H1 (cell line): Measurements from ENCODE around the gene DRGX. TPM values are rescaled to one million over a fixed set of nuclear protein-coding genes. Genes with fewer than 3 reads are reported as not detected.

ENCODE experiments used
- CTCF ChIA-PET: fragments of 300-600 bp; sonication (Branson Sonifier 250); formaldehyde crosslinking; loops from one replicate; lab custom pipeline; 2021; ENCODE audit not compliant: partially characterized antibody; lab: Charles Lee
- POLR2A ChIA-PET: fragments of 300-600 bp; sonication (Branson Sonifier 250); formaldehyde crosslinking; loops from one replicate; lab custom pipeline; 2021; ENCODE audit warnings: inconsistent platforms; ENCODE audit not compliant: partially characterized antibody; lab: Charles Lee
- DNase-seq, 2 experiments: peaks; one replicate each; pipeline versions ENCODE4 v3.0.0 to v3.0.0-alpha.2; 2010 to 2022; ENCODE audit warnings: low spot score in 2 of 2, low read depth in 1 of 2, mixed read lengths in 1 of 2
- FAIRE-seq: peaks from 2 replicates; lab custom pipeline; 2011; peaks lifted over from hg19 to GRCh38; lab: Jason Lieb, UNC
- H2AFZ ChIP-seq: 2 replicates; pipeline ENCODE4 v1.8.1; 2012; ENCODE audit warnings: low read length, inconsistent platforms
- H2AK5ac ChIP-seq: 2 replicates; pipeline ENCODE4 v1.6.1; 2013; ENCODE audit warnings: low read depth, low read length
- H2BK120ac ChIP-seq: replicated peaks from 2 replicates; pipeline ENCODE3; 2013; ENCODE audit warnings: low read depth, low read length, inconsistent platforms
- H2BK12ac ChIP-seq: 2 replicates; pipeline ENCODE4 v1.6.1; 2013; ENCODE audit warnings: low read depth, low read length
- H2BK15ac ChIP-seq: 2 replicates; pipeline ENCODE4 v1.6.1; 2013; ENCODE audit warnings: low read length
- H2BK20ac ChIP-seq: 2 replicates; pipeline ENCODE4 v1.6.1; 2013; ENCODE audit warnings: low read length
- H2BK5ac ChIP-seq: 2 replicates; pipeline ENCODE4 v1.6.1; 2013; ENCODE audit warnings: low read depth, low read length
- H3K14ac ChIP-seq: 2 replicates; pipeline ENCODE4 v1.6.1; 2013; ENCODE audit warnings: inconsistent platforms; ENCODE audit not compliant: insufficient read length
- H3K18ac ChIP-seq: 2 replicates; pipeline ENCODE4 v1.6.1; 2013; ENCODE audit warnings: low read length; ENCODE audit errors: extremely low read depth
- H3K23ac ChIP-seq: 2 replicates; pipeline ENCODE4 v1.6.1; 2013; ENCODE audit warnings: inconsistent platforms; ENCODE audit not compliant: insufficient read length
- H3K23me2 ChIP-seq: 2 replicates; pipeline ENCODE4 v1.6.1; 2013; ENCODE audit warnings: low read depth, low read length
- H3K27ac ChIP-seq: 2 replicates; pipeline ENCODE4 v1.6.1; 2011; ENCODE audit warnings: low read depth, low read length, inconsistent platforms
- H3K27me3 ChIP-seq, 4 experiments: replicated peaks in 1 of 4; 1 replicate in 1 of 4; 2 replicates in 3 of 4; pipeline versions ENCODE4 v1.6.1 to v1.8.1; 2011 to 2013; ENCODE audit warnings: low read length in 3 of 4, mild to moderate bottlenecking in 3 of 4, inconsistent platforms in 2 of 4, mixed read lengths in 2 of 4, moderate library complexity in 1 of 4; ENCODE audit not compliant: control insufficient read depth in 3 of 4, insufficient read depth in 3 of 4; ENCODE audit errors: extremely low read depth in 1 of 4
- H3K36me3 ChIP-seq, 4 experiments: 2 replicates each; pipeline versions ENCODE4 v1.6.1 to v1.8.1; 2011 to 2013; ENCODE audit warnings: mild to moderate bottlenecking in 4 of 4, low read length in 3 of 4, moderate library complexity in 2 of 4, control low read depth in 1 of 4, inconsistent platforms in 1 of 4; ENCODE audit not compliant: insufficient read depth in 4 of 4, control insufficient read depth in 2 of 4
- H3K4ac ChIP-seq: replicated peaks from 2 replicates; pipeline ENCODE3; 2013; ENCODE audit warnings: low read length, low read depth, mixed read lengths, inconsistent platforms; ENCODE audit not compliant: insufficient read length
- H3K4me1 ChIP-seq, 4 experiments: replicated peaks in 1 of 4; 1 replicate in 1 of 4; 2 replicates in 3 of 4; pipeline versions ENCODE4 v1.6.1 to v1.8.1; 2011 to 2013; ENCODE audit warnings: low read length in 3 of 4, inconsistent platforms in 2 of 4, mixed read lengths in 1 of 4; ENCODE audit not compliant: insufficient read depth in 4 of 4, control insufficient read depth in 3 of 4
- H3K4me2 ChIP-seq, 2 experiments: 2 replicates each; pipeline versions ENCODE4 v1.6.1 to v1.8.1; 2011 to 2013; ENCODE audit warnings: low read depth in 2 of 2, low read length in 2 of 2, control low read depth in 1 of 2, inconsistent platforms in 1 of 2, mild to moderate bottlenecking in 1 of 2; ENCODE audit not compliant: insufficient read depth in 1 of 2
- H3K4me3 ChIP-seq, 4 experiments: fragments of 200-600, 300-600 bp in 1 of 4; sonication (generic), shearing (Covaris generic), sonication (Bioruptor Twin) in 1 of 4; 2 replicates each; pipeline versions ENCODE4 v1.5.1 to v1.8.1; 2011 to 2016; ENCODE audit warnings: low read length in 4 of 4, low read depth in 3 of 4, control low read depth in 2 of 4, inconsistent platforms in 2 of 4, mild to moderate bottlenecking in 2 of 4, mixed read lengths in 1 of 4, moderate library complexity in 1 of 4; ENCODE audit not compliant: insufficient read depth in 2 of 4; ENCODE audit errors: extremely low read depth in 1 of 4
- H3K56ac ChIP-seq: replicated peaks from 2 replicates; pipeline ENCODE3; 2013; ENCODE audit warnings: low read depth, mild to moderate bottlenecking, mixed read lengths, low read length, inconsistent platforms; ENCODE audit not compliant: insufficient read length
- H3K79me1 ChIP-seq: 2 replicates; pipeline ENCODE4 v1.6.1; 2013; ENCODE audit warnings: low read depth, low read length, control low read depth
- H3K79me2 ChIP-seq, 2 experiments: 2 replicates each; pipeline versions ENCODE4 v1.6.1 to v1.8.1; 2012 to 2013; ENCODE audit warnings: low read length in 2 of 2, mild to moderate bottlenecking in 2 of 2, inconsistent platforms in 1 of 2; ENCODE audit not compliant: insufficient read depth in 2 of 2, control insufficient read depth in 1 of 2
- H3K9ac ChIP-seq, 4 experiments: replicated peaks in 1 of 4; 1 replicate in 1 of 4; 2 replicates in 3 of 4; pipeline versions ENCODE4 v1.6.1 to v1.8.1; 2011 to 2013; ENCODE audit warnings: low read depth in 3 of 4, low read length in 3 of 4, control low read depth in 2 of 4, mild to moderate bottlenecking in 2 of 4, moderate library complexity in 2 of 4, inconsistent platforms in 1 of 4; ENCODE audit errors: extremely low read depth in 1 of 4
- H3K9me3 ChIP-seq, 2 experiments: 2 replicates each; pipeline versions ENCODE4 v1.6.1 to v1.8.1; 2012 to 2013; ENCODE audit warnings: mild to moderate bottlenecking in 2 of 2, moderate library complexity in 2 of 2, control low read depth in 1 of 2, inconsistent platforms in 1 of 2, low read depth in 1 of 2, low read length in 1 of 2, mixed read lengths in 1 of 2; ENCODE audit not compliant: insufficient read depth in 2 of 2
- H4K20me1 ChIP-seq, 2 experiments: replicated peaks in 1 of 2; 2 replicates each; pipeline versions ENCODE3 to v1.8.1; 2011 to 2013; ENCODE audit warnings: inconsistent platforms in 2 of 2, low read length in 2 of 2, mild to moderate bottlenecking in 1 of 2; ENCODE audit not compliant: insufficient read depth in 2 of 2, control insufficient read depth in 1 of 2
- H4K5ac ChIP-seq: 2 replicates; pipeline ENCODE4 v1.6.1; 2013; ENCODE audit warnings: low read length, low read depth, mixed read lengths, inconsistent platforms; ENCODE audit not compliant: insufficient read length
- H4K8ac ChIP-seq: 2 replicates; pipeline ENCODE4 v1.8.0; 2013; ENCODE audit warnings: mild to moderate bottlenecking, moderate library complexity, low read length, inconsistent platforms; ENCODE audit not compliant: insufficient read depth; ENCODE audit errors: extremely low read depth
- H4K91ac ChIP-seq: replicated peaks from 2 replicates; pipeline ENCODE3; 2013; ENCODE audit warnings: low read length, mixed read lengths, inconsistent platforms; ENCODE audit not compliant: insufficient read length
- CTBP2 ChIP-seq: IDR thresholded peaks from 2 replicates; pipeline ENCODE4 v1.7.0; 2011; ENCODE audit warnings: borderline replicate concordance, mild to moderate bottlenecking, moderate library complexity, mixed read lengths, low read length; ENCODE audit not compliant: insufficient read depth, insufficient read length
- RXRA ChIP-seq: IDR thresholded peaks from 2 replicates; pipeline ENCODE4 v1.6.1; 2011; ENCODE audit warnings: low read depth, mild to moderate bottlenecking, low read length, moderate library complexity; ENCODE audit not compliant: insufficient read depth
- SIRT6 ChIP-seq: IDR thresholded peaks from one replicate; pipeline ENCODE4 v1.7.1; 2012; ENCODE audit warnings: low read length, inconsistent platforms
- TEAD4 ChIP-seq: IDR thresholded peaks from 2 replicates; pipeline ENCODE4 v1.6.1; 2012; ENCODE audit warnings: low read depth, low read length, inconsistent platforms, mixed read lengths
- whole genome bisulfite sequencing, 2 experiments: shearing (Covaris generic) in 1 of 2; methylation state at CpG; one replicate each; pipeline versions ENCODE4 v1.1.6 to v1.1.7; 2013 to 2015; ENCODE audit warnings: low lambda C conversion rate in 2 of 2, mixed read lengths in 2 of 2, inconsistent platforms in 1 of 2, low coverage in 1 of 2, missing lambda C conversion rate in 1 of 2; ENCODE audit not compliant: insufficient replicate concordance in 2 of 2, insufficient coverage in 1 of 2, insufficient read length in 1 of 2; ENCODE audit errors: extremely low coverage in 1 of 2, missing lambda C conversion rate in 1 of 2; 5-methylcytosine and 5-hydroxymethylcytosine counted together
- polyA plus RNA-seq, 7 experiments: library from polyadenylated mRNA; depleted of rRNA in 3 of 7; stranded (reverse) in 5 of 7; unstranded in 2 of 7; fragments of >200 nt in 5 of 7; fragments of 200-250 nt in 2 of 7; gene quantifications; 1 replicate in 5 of 7; 2 replicates in 1 of 7; 4 replicates in 1 of 7; pipeline versions ENCODE4 v1.2.1 to v1.2.3, GENCODE V29; 2011 to 2013; ENCODE audit warnings: missing spikeins in 2 of 7, mixed read lengths in 2 of 7
- total RNA-seq: library from RNA; stranded (reverse); fragmentation: NEBNext Ultra II Directional; extraction: Animal tissue kit (Norgen Biotek cat#: 25700); gene quantifications from 2 replicates; pipeline ENCODE4 v1.2.1, GENCODE V29; 2021
- TF ChIP-seq, protein P1 (sequence below): IDR thresholded peaks from 2 replicates; pipeline ENCODE4 v1.6.1; 2012; ENCODE audit warnings: inconsistent platforms

DRGX gene
- total and polyA plus RNA-seq, 2 of the 8 experiments (the other 6 are each of a cell fraction or from before 2014, with no cell fraction given) = not detected

DNA sequence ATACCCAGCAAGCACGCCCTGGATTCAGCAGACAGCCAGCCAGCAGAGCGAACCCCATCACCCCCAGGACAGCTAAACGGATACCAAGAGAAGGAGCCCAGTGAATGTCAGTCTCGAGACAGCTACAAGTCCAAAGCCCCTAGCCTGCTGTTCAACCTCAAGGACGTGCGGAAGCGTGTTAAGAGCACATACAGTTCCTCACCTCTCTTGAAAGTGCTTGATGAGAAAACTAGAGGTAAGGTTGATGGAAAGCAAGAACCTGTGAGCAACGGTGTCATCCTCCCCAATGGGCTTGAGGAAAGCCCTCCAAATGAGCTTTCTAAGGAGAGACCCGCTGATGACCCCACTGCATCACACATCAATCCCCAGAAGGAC lies 72.0 kb downstream of the DRGX start:
- Histone ChIP-seq H4K20me1 (no peaks in the 10 kb centered on the region), H2BK12ac (no peak overlapping the region), H3K9me3 (no peaks in the 10 kb centered on the region), H2BK5ac (no peak overlapping the region), H3K36me3 (no peaks in the 10 kb centered on the region), H3K4me3 (no peak overlapping the region), H2AK5ac (no peak overlapping the region), H3K4ac (no peak overlapping the region), H4K5ac (no peak overlapping the region), H3K56ac (no peak overlapping the region), H3K27ac (no peak overlapping the region), H3K9ac (no peak overlapping the region), H2BK20ac (no peak overlapping the region), H2BK15ac (no peak overlapping the region), H4K91ac (no peak overlapping the region), H2BK120ac (no peak overlapping the region), H3K79me2 (no peaks in the 10 kb centered on the region), H3K23ac (no peak overlapping the region), H4K8ac (no peak overlapping the region), H3K4me2 (no peak overlapping the region), H3K79me1 (no peaks in the 10 kb centered on the region), H3K14ac (no peak overlapping the region), H3K27me3 (no peaks in the 10 kb centered on the region; a peak in 1 of 7 replicates), H2AFZ (no peak overlapping the region), H3K18ac (no peak overlapping the region), H3K23me2 (no peaks in the 10 kb centered on the region; the same call in 1 of the 2 replicates), H3K4me1 (peaks cover 0 to 2% (median 0%) of the 10 kb centered on the region in 4 experiments; a peak in 1 of 7 replicates)
- 85% methylated on average over 9 of the region's 9 CpGs; no CpG with 5 or more reads in 1 of the 2 experiments for WGBS, 2 experiments
- no peak for FAIRE-seq
- POLR2A ChIA-PET = interaction anchor here (0.6 to 0.8 kb wide), 2 partner anchors 155 to 620 kb away, joined by 3 to 5 read pairs; no protein-coding TSS in a partner anchor
- TF ChIP-seq TEAD4 = no peak
- TF ChIP-seq, protein P1, sequence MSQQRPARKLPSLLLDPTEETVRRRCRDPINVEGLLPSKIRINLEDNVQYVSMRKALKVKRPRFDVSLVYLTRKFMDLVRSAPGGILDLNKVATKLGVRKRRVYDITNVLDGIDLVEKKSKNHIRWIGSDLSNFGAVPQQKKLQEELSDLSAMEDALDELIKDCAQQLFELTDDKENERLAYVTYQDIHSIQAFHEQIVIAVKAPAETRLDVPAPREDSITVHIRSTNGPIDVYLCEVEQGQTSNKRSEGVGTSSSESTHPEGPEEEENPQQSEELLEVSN = no peak
- TF ChIP-seq CTBP2 = no peak
- no peak for TF ChIP-seq RXRA
- TF ChIP-seq SIRT6 = no peak
- CTCF ChIA-PET = interaction anchor here (0.6 to 4.4 kb wide), 25 partner anchors 8 to 346 kb away, joined by 3 to 22 read pairs (median 4); partner anchors contain the start of genes DRGX and ERCC6
- no peak for DNase-seq
